ENCODE results near the gene FSTL4. TPM values are rescaled to one million over a fixed set of nuclear protein-coding genes. Genes with fewer than 3 reads are reported as not detected.

Gene FSTL4
- total RNA-seq, 1 donor from 2014 or later = 0.07 TPM

GRCh38 chr5:133232011-133232410 lies 380.3 kb downstream of the FSTL4 start:
- TF ChIP-seq CTCF (IDR thresholded peaks at IDR 0.05) = no peak
- DNase-seq (ENCODE audit: low spot score) = no peak
- Mint-ChIP-seq H3K4me1 (ENCODE audit: low read depth) (peaks cover 13% of the 10 kb centered on the region), H3K27me3 (ENCODE audit: low read depth) (no peaks in the 10 kb centered on the region), H3K27ac (ENCODE audit: unreplicated experiment) (no peak overlapping the region), H3K4me3 (ENCODE audit: unreplicated experiment) (no peak overlapping the region), H3K9me3 (ENCODE audit: low read depth) (no peaks in the 10 kb centered on the region), H3K36me3 (ENCODE audit: low read depth) (no peaks in the 10 kb centered on the region)

DNA sequence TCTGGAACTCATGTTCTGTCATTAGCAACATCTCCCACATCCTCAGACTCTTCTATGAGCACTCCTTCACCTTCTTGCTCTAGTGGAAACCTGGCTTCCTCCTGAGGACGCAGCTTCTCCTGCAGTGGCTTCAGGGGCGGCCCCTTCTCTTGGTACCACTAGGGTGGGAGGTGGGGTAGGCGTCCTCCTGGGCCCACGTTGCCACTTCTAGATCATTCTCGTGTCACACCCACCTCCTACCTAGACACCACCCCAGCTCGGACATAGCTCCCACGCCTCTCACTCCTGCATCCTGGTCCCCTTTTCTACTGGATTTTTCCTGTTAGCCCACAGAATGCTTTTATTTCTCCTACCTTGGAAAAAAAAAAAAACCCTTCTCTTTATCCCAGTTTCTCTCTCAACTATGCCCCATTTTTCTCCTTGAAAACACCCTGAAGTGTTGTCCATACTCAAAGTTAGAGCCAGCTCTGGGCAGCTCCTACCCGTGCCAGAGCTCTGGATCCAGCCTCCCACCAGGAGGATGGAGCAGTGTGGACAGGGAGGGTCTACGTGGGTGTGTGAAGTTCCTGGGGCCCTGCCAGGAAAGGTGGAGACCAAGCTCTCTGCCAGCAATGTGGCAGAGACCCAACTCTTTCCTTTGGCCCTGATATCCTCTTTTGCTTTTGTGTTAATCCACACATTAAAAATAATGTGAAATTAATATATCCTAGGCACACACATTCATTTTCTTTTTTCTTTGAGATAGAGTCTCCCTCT lies 381.3 kb downstream of the FSTL4 start:
- no peaks in the 10 kb centered on the region for H3K27me3 Mint-ChIP-seq (ENCODE audit: low read depth)
- H3K36me3 Mint-ChIP-seq (ENCODE audit: low read depth) = no peaks in the 10 kb centered on the region

DNA sequence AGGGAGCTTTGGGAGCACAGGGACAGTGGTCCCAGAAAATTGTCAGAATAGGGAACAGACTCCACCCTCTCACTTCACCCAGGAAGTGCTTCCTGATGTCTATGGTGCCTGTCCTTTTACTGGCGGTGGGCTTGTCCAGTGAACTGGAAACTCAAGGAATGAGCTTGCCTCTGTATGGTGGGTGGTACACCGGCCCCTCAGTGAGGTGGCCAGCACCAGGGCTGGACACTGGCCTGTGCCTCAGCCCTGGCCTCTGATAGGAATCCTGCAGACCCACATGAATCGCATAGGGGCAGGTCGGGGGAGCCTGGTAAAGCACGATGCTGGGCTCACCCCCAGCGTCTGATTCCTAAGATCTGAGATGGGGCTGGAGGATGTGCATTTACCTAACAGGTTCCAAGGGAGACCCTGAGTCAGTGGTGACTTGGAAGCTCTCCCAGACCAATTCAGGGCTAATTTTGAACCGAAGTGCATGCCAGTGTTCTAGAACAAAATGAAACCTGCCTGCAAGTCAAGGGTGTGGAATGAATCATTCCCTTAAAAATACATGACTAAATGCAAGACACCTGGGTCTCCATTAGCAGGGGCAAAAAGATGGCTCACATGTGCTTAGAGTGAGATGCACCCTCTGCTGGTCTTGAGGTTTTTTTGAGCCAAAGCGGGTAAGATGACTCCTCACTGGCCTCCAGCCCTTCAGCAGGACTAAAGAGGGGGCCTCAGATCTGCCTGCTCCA lies 382.2 kb downstream of the FSTL4 start:
- no peak for DNase-seq (ENCODE audit: low spot score)
- no peak overlapping the region for H3K27ac Mint-ChIP-seq (ENCODE audit: unreplicated experiment)
- no peak overlapping the region for H3K4me3 Mint-ChIP-seq (ENCODE audit: unreplicated experiment)
- no peaks in the 10 kb centered on the region for H3K9me3 Mint-ChIP-seq (ENCODE audit: low read depth)
- H3K27me3 Mint-ChIP-seq (ENCODE audit: low read depth) = no peaks in the 10 kb centered on the region
- peaks cover 6% of the 10 kb centered on the region for H3K4me1 Mint-ChIP-seq (ENCODE audit: low read depth)
- H3K36me3 Mint-ChIP-seq (ENCODE audit: low read depth) = no peaks in the 10 kb centered on the region
- TF ChIP-seq CTCF (IDR thresholded peaks at IDR 0.05) = no peak

More for the DNA sequence above, 381.3 kb downstream of the FSTL4 start:
- peaks cover 13% of the 10 kb centered on the region for H3K4me1 Mint-ChIP-seq (ENCODE audit: low read depth)
- no peak overlapping the region for H3K27ac Mint-ChIP-seq (ENCODE audit: unreplicated experiment)
- H3K4me3 Mint-ChIP-seq (ENCODE audit: unreplicated experiment) = no peak overlapping the region
- no peak for TF ChIP-seq CTCF (IDR thresholded peaks at IDR 0.05)
- no peaks in the 10 kb centered on the region for H3K9me3 Mint-ChIP-seq (ENCODE audit: low read depth)
- DNase-seq (ENCODE audit: low spot score) = no peak

GRCh38 chr5:133228316-133228715 lies 384.0 kb downstream of the FSTL4 start:
- H3K9me3 Mint-ChIP-seq (ENCODE audit: low read depth) = no peaks in the 10 kb centered on the region
- no peak overlapping the region for H3K27ac Mint-ChIP-seq (ENCODE audit: unreplicated experiment)
- no peak overlapping the region for H3K4me3 Mint-ChIP-seq (ENCODE audit: unreplicated experiment)
- H3K4me1 Mint-ChIP-seq (ENCODE audit: low read depth) = peaks cover 6% of the 10 kb centered on the region
- no peak for TF ChIP-seq CTCF (IDR thresholded peaks at IDR 0.05)
- no peaks in the 10 kb centered on the region for H3K27me3 Mint-ChIP-seq (ENCODE audit: low read depth)
- H3K36me3 Mint-ChIP-seq (ENCODE audit: low read depth) = no peaks in the 10 kb centered on the region
- DNase-seq (ENCODE audit: low spot score) = no peak

GRCh38 chr5:133227897-133228296 lies 384.4 kb downstream of the FSTL4 start:
- TF ChIP-seq CTCF (IDR thresholded peaks at IDR 0.05) = no peak
- no peaks in the 10 kb centered on the region for H3K36me3 Mint-ChIP-seq (ENCODE audit: low read depth)
- H3K27ac Mint-ChIP-seq (ENCODE audit: unreplicated experiment) = no peak overlapping the region
- peaks cover 10% of the 10 kb centered on the region for H3K4me1 Mint-ChIP-seq (ENCODE audit: low read depth)
- no peak overlapping the region for H3K4me3 Mint-ChIP-seq (ENCODE audit: unreplicated experiment)
- no peak for DNase-seq (ENCODE audit: low spot score)
- no peaks in the 10 kb centered on the region for H3K9me3 Mint-ChIP-seq (ENCODE audit: low read depth)
- H3K27me3 Mint-ChIP-seq (ENCODE audit: low read depth) = no peaks in the 10 kb centered on the region
